Measurements from ENCODE around the gene RYR2. TPM values are rescaled to one million over a fixed set of nuclear protein-coding genes. Genes with fewer than 3 reads are reported as not detected.

Gene RYR2
- total RNA-seq, 6 donors from 2014 or later: 1.8 to 23.0 (median 3.7) TPM

DNA sequence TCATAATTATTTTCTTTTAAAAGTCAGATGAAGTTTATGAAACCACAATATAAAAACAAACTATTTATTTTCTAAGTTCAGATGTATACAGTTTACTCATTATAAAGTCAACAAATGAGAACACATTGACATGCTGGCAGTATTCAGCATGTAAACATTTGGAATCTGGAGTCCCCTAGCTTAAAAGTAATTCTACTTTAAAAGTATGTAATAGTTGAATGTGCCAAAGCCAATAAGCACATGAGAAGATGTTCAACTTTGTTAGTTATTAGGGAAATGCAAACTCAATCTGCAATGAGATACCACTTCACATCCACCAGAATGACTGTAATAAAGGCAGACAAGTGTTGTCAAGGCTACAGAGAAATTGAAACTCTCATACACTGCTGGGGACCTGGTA, 96.6 kb downstream of the RYR2 start:
- Histone ChIP-seq H3K27ac (no peak overlapping the region), H3K4me1 (no peaks in the 10 kb centered on the region)

DNA sequence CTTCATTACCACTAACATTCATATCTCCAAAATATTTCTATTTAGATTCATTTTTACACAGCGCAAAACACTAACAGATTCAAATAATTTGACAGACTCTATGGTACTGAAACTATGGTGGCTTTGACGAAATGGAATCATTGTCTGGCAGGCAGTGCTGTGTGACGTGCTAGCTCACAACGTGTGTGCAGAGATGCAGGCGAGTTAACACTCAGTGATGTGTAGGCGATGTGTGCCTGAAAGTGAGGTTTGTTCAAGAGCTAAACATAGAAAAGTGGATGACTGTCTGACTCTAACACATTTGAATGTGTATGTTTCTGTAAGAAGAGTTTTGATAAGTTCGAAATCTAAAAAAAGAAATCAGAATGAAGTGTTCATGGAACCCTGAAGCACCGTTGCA, 97.7 kb downstream of the RYR2 start:
- DNase-seq (no peak), ATAC-seq (ENCODE audit: low FRiP score in 2 of 2) (no peak)
- Histone ChIP-seq H3K27ac (no peak overlapping the region), H3K4me1 (no peaks in the 10 kb centered on the region), H3K4me3 (no peak overlapping the region), H3K9me3 (no peaks in the 10 kb centered on the region), H3K36me3 (no peaks in the 10 kb centered on the region), H3K27me3 (no peaks in the 10 kb centered on the region)
- 68 to 77% methylated on average over 8 of the region's 8 CpGs for WGBS, 2 donors
- no peak for TF ChIP-seq POLR2A (IDR thresholded peaks at IDR 0.05)
- TF ChIP-seq EP300 (IDR thresholded peaks at IDR 0.05): no peak

More for the DNA sequence above, 96.6 kb downstream of the RYR2 start:
- Histone ChIP-seq H3K27me3 (no peaks in the 10 kb centered on the region), H3K4me3 (no peak overlapping the region), H3K9me3 (no peaks in the 10 kb centered on the region), H3K36me3 (no peaks in the 10 kb centered on the region)
- DNase-seq (no peak), ATAC-seq (ENCODE audit: low FRiP score in 2 of 2) (no peak)
- TF ChIP-seq EP300 (IDR thresholded peaks at IDR 0.05) (no peak), POLR2A (IDR thresholded peaks at IDR 0.05) (no peak), POLR2AphosphoS5 (IDR thresholded peaks at IDR 0.05) (no peak)
- TF ChIP-seq, protein P1, sequence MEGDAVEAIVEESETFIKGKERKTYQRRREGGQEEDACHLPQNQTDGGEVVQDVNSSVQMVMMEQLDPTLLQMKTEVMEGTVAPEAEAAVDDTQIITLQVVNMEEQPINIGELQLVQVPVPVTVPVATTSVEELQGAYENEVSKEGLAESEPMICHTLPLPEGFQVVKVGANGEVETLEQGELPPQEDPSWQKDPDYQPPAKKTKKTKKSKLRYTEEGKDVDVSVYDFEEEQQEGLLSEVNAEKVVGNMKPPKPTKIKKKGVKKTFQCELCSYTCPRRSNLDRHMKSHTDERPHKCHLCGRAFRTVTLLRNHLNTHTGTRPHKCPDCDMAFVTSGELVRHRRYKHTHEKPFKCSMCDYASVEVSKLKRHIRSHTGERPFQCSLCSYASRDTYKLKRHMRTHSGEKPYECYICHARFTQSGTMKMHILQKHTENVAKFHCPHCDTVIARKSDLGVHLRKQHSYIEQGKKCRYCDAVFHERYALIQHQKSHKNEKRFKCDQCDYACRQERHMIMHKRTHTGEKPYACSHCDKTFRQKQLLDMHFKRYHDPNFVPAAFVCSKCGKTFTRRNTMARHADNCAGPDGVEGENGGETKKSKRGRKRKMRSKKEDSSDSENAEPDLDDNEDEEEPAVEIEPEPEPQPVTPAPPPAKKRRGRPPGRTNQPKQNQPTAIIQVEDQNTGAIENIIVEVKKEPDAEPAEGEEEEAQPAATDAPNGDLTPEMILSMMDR (IDR thresholded peaks at IDR 0.05): no peak

DNA sequence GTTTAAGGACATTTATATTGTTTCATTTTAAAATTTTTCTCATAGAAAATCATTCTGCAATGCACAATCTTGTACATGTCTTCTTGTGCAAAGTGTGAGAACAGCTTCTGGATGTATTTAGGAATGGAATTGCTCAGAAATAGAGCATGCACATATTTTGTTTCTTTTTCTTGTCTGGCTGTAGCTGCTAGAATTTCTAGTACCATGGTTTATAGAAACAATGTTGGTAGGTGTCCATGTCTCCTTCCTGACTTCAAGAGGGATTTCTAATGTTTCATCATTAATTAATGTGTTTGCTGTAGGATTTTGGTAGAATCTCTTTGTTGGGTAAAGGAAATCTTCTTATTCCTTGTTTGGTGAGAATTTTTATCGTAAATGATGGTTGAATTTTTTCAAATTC, 99.0 kb downstream of the RYR2 start:
- H3K36me3 ChIP-seq: no peaks in the 10 kb centered on the region
- WGBS, 2 donors: 67 to 85% methylated on average over 1 of the region's 1 CpG
- no peak overlapping the region for H3K4me3 ChIP-seq
- DNase-seq (no peak), ATAC-seq (ENCODE audit: low FRiP score in 2 of 2) (no peak)
- no peaks in the 10 kb centered on the region for H3K27me3 ChIP-seq
- H3K27ac ChIP-seq: peak overlapping the region in 3 of 4 donors; percentile 20 to 68 (median 32)
- H3K9me3 ChIP-seq: no peaks in the 10 kb centered on the region
- TF ChIP-seq POLR2AphosphoS5 (IDR thresholded peaks at IDR 0.05): no peak
- no peak for TF ChIP-seq EP300 (IDR thresholded peaks at IDR 0.05)
- TF ChIP-seq, protein P1 (IDR thresholded peaks at IDR 0.05): no peak
- no peak for TF ChIP-seq POLR2A (IDR thresholded peaks at IDR 0.05)
- no peaks in the 10 kb centered on the region for H3K4me1 ChIP-seq

DNA sequence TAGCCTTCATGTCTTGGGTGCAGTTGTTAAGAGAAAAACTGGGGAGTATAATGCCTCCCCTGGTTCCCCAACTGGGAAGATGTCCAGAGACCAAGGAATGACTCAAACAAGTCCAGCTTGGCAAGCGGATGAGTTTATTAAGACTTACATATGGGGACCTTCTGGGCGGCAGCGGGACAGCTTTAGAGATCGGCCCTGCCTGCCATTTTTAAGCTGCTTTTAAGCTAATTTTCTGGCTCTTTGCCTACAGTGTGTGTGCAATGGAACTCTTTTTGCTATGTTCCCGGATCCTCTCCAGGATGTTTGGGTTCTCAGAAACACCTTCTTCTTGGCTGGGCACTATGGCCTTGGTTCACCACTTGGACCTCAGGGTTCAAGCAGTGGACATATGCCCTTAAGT, 99.5 kb downstream of the RYR2 start:
- DNase-seq (no peak), ATAC-seq (ENCODE audit: low FRiP score in 2 of 2) (peak in 1 of 2 donors; percentile 10)
- 68 to 70% methylated on average over 5 of the region's 5 CpGs for WGBS, 2 donors
- H3K4me3 ChIP-seq: no peak overlapping the region
- no peaks in the 10 kb centered on the region for H3K27me3 ChIP-seq
- H3K4me1 ChIP-seq: no peaks in the 10 kb centered on the region
- H3K27ac ChIP-seq: peak overlapping the region; percentile 20 to 68 (median 42)
- no peaks in the 10 kb centered on the region for H3K9me3 ChIP-seq
- TF ChIP-seq POLR2A (IDR thresholded peaks at IDR 0.05) (no peak), POLR2AphosphoS5 (IDR thresholded peaks at IDR 0.05) (no peak), EP300 (IDR thresholded peaks at IDR 0.05) (no peak)
- TF ChIP-seq, protein P1 (IDR thresholded peaks at IDR 0.05): no peak
- no peaks in the 10 kb centered on the region for H3K36me3 ChIP-seq

DNA sequence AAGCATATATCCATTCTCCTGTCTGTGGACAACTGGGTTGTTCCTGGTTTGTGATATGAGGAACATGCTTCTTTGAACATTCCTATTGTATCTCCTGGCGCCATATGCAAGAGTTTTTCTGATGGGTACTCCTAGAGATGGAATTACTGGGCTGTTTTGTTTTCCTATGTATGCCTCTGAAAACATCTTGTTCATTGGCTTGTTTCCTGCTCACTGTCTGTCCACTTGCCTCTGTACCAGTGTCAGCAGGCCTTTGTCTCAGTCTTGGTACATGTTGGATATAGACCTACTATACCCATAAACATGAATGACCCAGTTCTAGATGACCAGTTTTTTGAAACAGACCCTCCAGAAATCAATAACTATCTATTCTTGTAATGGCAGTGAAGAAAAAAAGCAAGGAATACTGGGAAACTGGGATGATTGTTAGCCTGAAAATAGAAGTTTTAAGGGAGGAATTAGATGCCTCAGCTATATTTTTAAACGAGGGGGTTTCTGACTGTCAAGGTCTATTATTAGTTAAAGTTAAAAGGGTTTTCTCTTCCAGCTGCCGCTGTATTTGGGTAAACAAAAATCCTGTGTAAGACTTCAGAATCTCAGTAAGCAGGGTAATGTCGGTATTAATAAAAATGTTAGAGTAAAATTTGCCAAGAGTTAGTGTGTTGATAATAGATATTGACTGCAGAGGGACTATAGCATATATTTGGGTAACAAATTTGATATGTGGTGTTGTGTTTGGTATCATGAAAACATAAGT, 103.6 kb downstream of the RYR2 start:
- Histone ChIP-seq H3K9me3 (no peaks in the 10 kb centered on the region), H3K27me3 (no peaks in the 10 kb centered on the region), H3K27ac (peak overlapping the region in 2 of 4 donors; percentile 21 to 48), H3K4me3 (no peak overlapping the region), H3K36me3 (no peaks in the 10 kb centered on the region), H3K4me1 (no peaks in the 10 kb centered on the region)
- 65 to 67% methylated on average over 4 of the region's 4 CpGs for WGBS, 2 donors
- TF ChIP-seq EP300 (IDR thresholded peaks at IDR 0.05) (no peak), POLR2AphosphoS5 (IDR thresholded peaks at IDR 0.05) (no peak), POLR2A (IDR thresholded peaks at IDR 0.05) (no peak)
- TF ChIP-seq, protein P1 (IDR thresholded peaks at IDR 0.05): no peak
- ATAC-seq (ENCODE audit: low FRiP score in 2 of 2) (no peak), DNase-seq (no peak)
